B cell (primary cell): Measurements from ENCODE around the gene CLCN5. TPM values are rescaled to one million over a fixed set of nuclear protein-coding genes. Genes with fewer than 3 reads are reported as not detected.
"Not testable (repeated sequence)": the region's sequence is repeated elsewhere in the genome, so short reads cannot be mapped to it uniquely, and the experiment has no call there.

Experiments used
- ATAC-seq: fragments of 200-7000 bp; cut with Tn5 transposase; one replicate; pipeline ENCODE4 v1.10.0; 2021; ENCODE audit warnings: low read depth, mild to moderate bottlenecking, moderate number of reproducible peaks, moderate library complexity
- CTCF ChIA-PET: fragments of 350-600 bp; sonication (Branson Sonifier 250); formaldehyde crosslinking; loops from one replicate; lab custom pipeline; 2021; ENCODE audit warnings: antibody characterized with exemption, inconsistent platforms; lab: Charles Lee
- POLR2A ChIA-PET: fragments of 350-600 bp; sonication (Branson Sonifier 250); formaldehyde crosslinking; loops from one replicate; lab custom pipeline; 2021; ENCODE audit warnings: antibody characterized with exemption; lab: Charles Lee
- DNase-seq: peaks from one replicate; pipeline ENCODE4 v3.0.0; 2013
- H2AFZ ChIP-seq: 2 replicates; pipeline ENCODE4 v1.6.1; 2012; ENCODE audit warnings: mild to moderate bottlenecking, low read depth, low read length; ENCODE audit not compliant: insufficient read depth, poor library complexity, severe bottlenecking
- H3K27ac ChIP-seq, 2 donors: 1 replicate in 1 of 2; 2 replicates in 1 of 2; pipeline ENCODE4 v1.5.1; 2012 to 2013; ENCODE audit warnings: low read length in 2 of 2, mild to moderate bottlenecking in 2 of 2, moderate library complexity in 1 of 2
- H3K27me3 ChIP-seq, 4 experiments: fragments of 200-600 bp in 1 of 4; sonication (generic) in 1 of 4; replicated peaks in 1 of 4; 1 replicate in 2 of 4; 2 replicates in 2 of 4; pipeline versions ENCODE4 v1.6.1 to v1.7.0; 2013 to 2016; ENCODE audit warnings: low read length in 3 of 4, mild to moderate bottlenecking in 2 of 4, mixed read lengths in 1 of 4, moderate library complexity in 1 of 4; ENCODE audit not compliant: insufficient read depth in 4 of 4, control insufficient read depth in 3 of 4; ENCODE audit errors: control extremely low read depth in 1 of 4
- H3K36me3 ChIP-seq, 2 experiments: replicated peaks in 1 of 2; 1 replicate in 1 of 2; 2 replicates in 1 of 2; pipeline versions ENCODE4 v1.6.1 to v1.7.1; 2013; ENCODE audit warnings: low read length in 1 of 2; ENCODE audit not compliant: insufficient read depth in 2 of 2, control insufficient read depth in 1 of 2; ENCODE audit errors: control extremely low read depth in 1 of 2, extremely low read depth in 1 of 2
- H3K4me1 ChIP-seq, 2 donors: fragments of 200-600 bp in 1 of 2; sonication (generic) in 1 of 2; 1 replicate in 1 of 2; 2 replicates in 1 of 2; pipeline versions ENCODE4 v1.5.1 to v1.6.1; 2013 to 2017; ENCODE audit warnings: low read length in 2 of 2; ENCODE audit not compliant: control insufficient read depth in 2 of 2, insufficient read depth in 2 of 2
- H3K4me2 ChIP-seq: replicated peaks from 2 replicates; pipeline ENCODE3; 2012; ENCODE audit warnings: mild to moderate bottlenecking, low read depth, low read length; ENCODE audit not compliant: poor library complexity, severe bottlenecking
- H3K4me3 ChIP-seq, 5 experiments: fragments of 200-600 bp in 1 of 5; sonication (generic) in 1 of 5; 1 replicate in 3 of 5; 2 replicates in 2 of 5; pipeline versions ENCODE4 v1.5.1 to v1.7.0; 2011 to 2016; ENCODE audit warnings: low read length in 4 of 5, mild to moderate bottlenecking in 4 of 5, low read depth in 2 of 5, control low read depth in 1 of 5, moderate library complexity in 1 of 5; ENCODE audit not compliant: insufficient read depth in 1 of 5; ENCODE audit errors: control extremely low read depth in 1 of 5, extremely low read depth in 1 of 5
- H3K79me2 ChIP-seq: fragments of 200-600 bp; sonication (generic); one replicate; pipeline ENCODE4 v1.6.0; 2016; ENCODE audit warnings: low read length; ENCODE audit not compliant: control insufficient read depth, insufficient read depth
- H3K9ac ChIP-seq: fragments of 200-600 bp; sonication (generic); 2 replicates; pipeline ENCODE4 v1.6.1; 2017; ENCODE audit warnings: mild to moderate bottlenecking, low read length, moderate library complexity
- H3K9me3 ChIP-seq, 3 donors: one replicate each; pipeline versions ENCODE4 v1.6.1 to v1.7.1; 2013; ENCODE audit warnings: low read length in 2 of 3; ENCODE audit not compliant: control insufficient read depth in 2 of 3, insufficient read depth in 1 of 3; ENCODE audit errors: control extremely low read depth in 1 of 3
- H4K20me1 ChIP-seq: 2 replicates; pipeline ENCODE4 v1.6.0; 2012; ENCODE audit warnings: mild to moderate bottlenecking, low read length; ENCODE audit not compliant: insufficient read depth, control insufficient read depth, poor library complexity, severe bottlenecking
- H3K27ac Mint-ChIP-seq: one replicate; pipeline ENCODE4 v1.8.0; 2021; ENCODE audit warnings: mixed read lengths
- H3K27me3 Mint-ChIP-seq: one replicate; pipeline ENCODE4 v1.8.0; 2021; ENCODE audit warnings: mixed read lengths
- H3K4me1 Mint-ChIP-seq: one replicate; pipeline ENCODE4 v1.8.0; 2021; ENCODE audit warnings: mixed read lengths
- H3K4me3 Mint-ChIP-seq: one replicate; pipeline ENCODE4 v1.8.0; 2021; ENCODE audit warnings: mixed read lengths
- H3K9me3 Mint-ChIP-seq: one replicate; pipeline ENCODE4 v1.8.0; 2022; ENCODE audit warnings: mixed read lengths; ENCODE audit not compliant: insufficient read depth
- EZH2 ChIP-seq: IDR thresholded peaks from 2 replicates; pipeline ENCODE4 v1.6.1; 2012; ENCODE audit warnings: borderline replicate concordance, low read depth, mild to moderate bottlenecking, moderate library complexity, low read length; ENCODE audit not compliant: insufficient read depth, poor library complexity, severe bottlenecking
- WGBS: methylation state at CpG from one replicate; pipeline ENCODE4 v1.1.5; 2013; ENCODE audit warnings: missing lambda C conversion rate; ENCODE audit not compliant: insufficient coverage; 5-methylcytosine and 5-hydroxymethylcytosine counted together
- intact Hi-C: fragments of 100-400 bp; cut with micrococcal nuclease; formaldehyde crosslinking; loops from one replicate; pipeline ENCODE4 v1.10.0; 2022
- polyA plus RNA-seq: library from polyadenylated mRNA; depleted of rRNA; stranded (reverse); fragments of >200 nt; gene quantifications from 2 replicates; pipeline ENCODE4 v1.2.3, GENCODE V29; 2012
- total RNA-seq, 2 donors: library from RNA; stranded (reverse); fragments of 120-200 nt in 1 of 2; gene quantifications; 1 replicate in 1 of 2; 2 replicates in 1 of 2; pipeline versions ENCODE4 v1.2.3 to v1.2.4, GENCODE V29; 2013 to 2022
- TF ChIP-seq, protein P1 (sequence below): fragments of 200-600 bp; IDR thresholded peaks from one replicate; pipeline ENCODE4 v1.8.0; 2022; ENCODE audit warnings: antibody characterized with exemption, mild to moderate bottlenecking

The CLCN5 gene
- total and polyA plus RNA-seq, 2 donors (not counting 1 experiment from before 2014, with no cell fraction given): 0.55 to 3.6 TPM

DNA sequence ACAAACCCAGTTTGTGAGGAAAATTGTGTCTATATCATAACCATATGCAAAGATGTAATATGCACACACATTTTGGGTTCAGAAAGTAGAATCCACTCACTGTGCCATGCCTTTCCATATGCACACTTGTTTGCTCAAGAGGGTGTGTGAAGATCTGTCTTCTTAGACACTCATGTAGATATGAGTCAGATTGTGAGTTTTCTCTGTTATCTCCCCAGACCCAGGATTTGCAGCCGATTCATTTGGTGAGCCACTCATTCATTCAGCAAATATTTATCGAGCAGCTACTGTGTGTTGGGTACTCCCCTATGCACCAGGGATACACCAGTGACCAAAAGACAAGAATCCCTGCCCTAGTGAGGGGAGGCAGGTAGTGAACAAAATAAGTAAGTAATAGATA lies 81.5 kb downstream of the CLCN5 start:
- intact Hi-C loops: no loop called here
- Histone ChIP-seq H3K4me2 (no peak overlapping the region), H3K4me1 (peaks cover 0 to 4% of the 10 kb centered on the region in 2 donors), H2AFZ (no peak overlapping the region), H3K9me3 (no peaks in the 10 kb centered on the region), H3K27ac (no peak overlapping the region), H3K9ac (no peak overlapping the region), H3K36me3 (no peaks in the 10 kb centered on the region), H3K79me2 (no peaks in the 10 kb centered on the region), H3K27me3 (no peaks in the 10 kb centered on the region), H4K20me1 (no peaks in the 10 kb centered on the region), H3K4me3 (no peak overlapping the region)
- Mint-ChIP-seq H3K4me3 (no peak overlapping the region), H3K4me1 (peaks cover 15% of the 10 kb centered on the region), H3K9me3 (no peaks in the 10 kb centered on the region), H3K27me3 (no peaks in the 10 kb centered on the region), H3K27ac (no peak overlapping the region)
- TF ChIP-seq, protein P1, sequence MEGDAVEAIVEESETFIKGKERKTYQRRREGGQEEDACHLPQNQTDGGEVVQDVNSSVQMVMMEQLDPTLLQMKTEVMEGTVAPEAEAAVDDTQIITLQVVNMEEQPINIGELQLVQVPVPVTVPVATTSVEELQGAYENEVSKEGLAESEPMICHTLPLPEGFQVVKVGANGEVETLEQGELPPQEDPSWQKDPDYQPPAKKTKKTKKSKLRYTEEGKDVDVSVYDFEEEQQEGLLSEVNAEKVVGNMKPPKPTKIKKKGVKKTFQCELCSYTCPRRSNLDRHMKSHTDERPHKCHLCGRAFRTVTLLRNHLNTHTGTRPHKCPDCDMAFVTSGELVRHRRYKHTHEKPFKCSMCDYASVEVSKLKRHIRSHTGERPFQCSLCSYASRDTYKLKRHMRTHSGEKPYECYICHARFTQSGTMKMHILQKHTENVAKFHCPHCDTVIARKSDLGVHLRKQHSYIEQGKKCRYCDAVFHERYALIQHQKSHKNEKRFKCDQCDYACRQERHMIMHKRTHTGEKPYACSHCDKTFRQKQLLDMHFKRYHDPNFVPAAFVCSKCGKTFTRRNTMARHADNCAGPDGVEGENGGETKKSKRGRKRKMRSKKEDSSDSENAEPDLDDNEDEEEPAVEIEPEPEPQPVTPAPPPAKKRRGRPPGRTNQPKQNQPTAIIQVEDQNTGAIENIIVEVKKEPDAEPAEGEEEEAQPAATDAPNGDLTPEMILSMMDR: no peak
- TF ChIP-seq EZH2: no peak
- DNase-seq: no peak
- no CpG with 5 or more reads among the region's 2 CpGs for WGBS
- ATAC-seq: no peak
- ChIA-PET POLR2A (no interaction called here), CTCF (no interaction called here)

GRCh38 chrX:50025591-50025990 lies 103.2 kb downstream of the CLCN5 start:
- H3K27ac ChIP-seq, H4K20me1 ChIP-seq, H3K9ac ChIP-seq, H3K27me3 ChIP-seq, H3K4me1 Mint-ChIP-seq, H3K27ac Mint-ChIP-seq, ATAC-seq, H3K4me3 Mint-ChIP-seq, H3K36me3 ChIP-seq, H3K9me3 ChIP-seq, H3K4me3 ChIP-seq, H3K79me2 ChIP-seq, H3K9me3 Mint-ChIP-seq, CTCF ChIA-PET, H3K4me2 ChIP-seq, H2AFZ ChIP-seq, POLR2A ChIA-PET, intact Hi-C loops, DNase-seq, H3K4me1 ChIP-seq, H3K27me3 Mint-ChIP-seq: not testable (repeated sequence)
- no CpG with 5 or more reads among the region's 5 CpGs for WGBS
